ENCODE results near the gene ZNF512B.

The ZNF512B gene

DNA sequence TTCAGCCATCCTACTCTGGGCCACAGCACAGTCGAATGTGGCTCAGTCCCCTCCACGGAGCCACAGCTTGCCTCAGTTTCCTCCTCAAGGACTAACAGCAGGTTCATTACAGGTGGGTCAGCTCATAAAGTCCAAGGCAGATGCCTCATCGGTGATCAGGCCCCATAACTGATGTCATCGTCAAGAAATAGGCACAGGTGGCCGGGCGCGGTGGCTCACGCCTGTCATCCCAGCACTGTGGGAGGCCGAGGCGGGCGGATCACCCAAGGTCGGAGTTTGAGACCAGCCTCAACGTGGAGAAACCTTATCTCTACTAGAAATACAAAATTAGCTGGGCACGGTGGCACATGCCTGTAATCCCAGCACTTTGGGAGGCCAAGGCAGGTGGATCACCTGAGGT lies 17.0 kb downstream of the ZNF512B start:
- Histone ChIP-seq H3K79me2 (ENCODE audit: insufficient read depth, low read length) (no peaks in the 10 kb centered on the region), H3K4me1 (ENCODE audit: insufficient read depth, low read length, severe bottlenecking) (peaks cover 69% of the 10 kb centered on the region), H3F3A (ENCODE audit: insufficient read depth, low read length) (no peaks in the 10 kb centered on the region), H3K4me3 (ENCODE audit: low read depth, low read length, poor library complexity, severe bottlenecking) (no peak overlapping the region), H3K4me2 (ENCODE audit: low read length) (no peak overlapping the region), H3K9me3 (ENCODE audit: low read length) (no peaks in the 10 kb centered on the region), H3K9ac (ENCODE audit: low read length) (no peak overlapping the region), H3K36me3 (ENCODE audit: insufficient read depth, low read length) (no peaks in the 10 kb centered on the region), H3K27me3 (ENCODE audit: insufficient read depth, low read length) (no peaks in the 10 kb centered on the region), H2AFZ (ENCODE audit: low read length) (no peak overlapping the region), H3K27ac (ENCODE audit: low read depth, low read length, poor library complexity, severe bottlenecking) (no peak overlapping the region), H3K9me2 (ENCODE audit: low read depth, low read length) (no peaks in the 10 kb centered on the region), H4K20me1 (ENCODE audit: insufficient read depth, low read length) (no peaks in the 10 kb centered on the region)
- TF ChIP-seq, protein P1, sequence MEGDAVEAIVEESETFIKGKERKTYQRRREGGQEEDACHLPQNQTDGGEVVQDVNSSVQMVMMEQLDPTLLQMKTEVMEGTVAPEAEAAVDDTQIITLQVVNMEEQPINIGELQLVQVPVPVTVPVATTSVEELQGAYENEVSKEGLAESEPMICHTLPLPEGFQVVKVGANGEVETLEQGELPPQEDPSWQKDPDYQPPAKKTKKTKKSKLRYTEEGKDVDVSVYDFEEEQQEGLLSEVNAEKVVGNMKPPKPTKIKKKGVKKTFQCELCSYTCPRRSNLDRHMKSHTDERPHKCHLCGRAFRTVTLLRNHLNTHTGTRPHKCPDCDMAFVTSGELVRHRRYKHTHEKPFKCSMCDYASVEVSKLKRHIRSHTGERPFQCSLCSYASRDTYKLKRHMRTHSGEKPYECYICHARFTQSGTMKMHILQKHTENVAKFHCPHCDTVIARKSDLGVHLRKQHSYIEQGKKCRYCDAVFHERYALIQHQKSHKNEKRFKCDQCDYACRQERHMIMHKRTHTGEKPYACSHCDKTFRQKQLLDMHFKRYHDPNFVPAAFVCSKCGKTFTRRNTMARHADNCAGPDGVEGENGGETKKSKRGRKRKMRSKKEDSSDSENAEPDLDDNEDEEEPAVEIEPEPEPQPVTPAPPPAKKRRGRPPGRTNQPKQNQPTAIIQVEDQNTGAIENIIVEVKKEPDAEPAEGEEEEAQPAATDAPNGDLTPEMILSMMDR (IDR thresholded peaks at IDR 0.05; ENCODE audit: low read length): no peak
- TF ChIP-seq EZH2 (IDR thresholded peaks at IDR 0.05; ENCODE audit: borderline replicate concordance, low read length): no peak

DNA sequence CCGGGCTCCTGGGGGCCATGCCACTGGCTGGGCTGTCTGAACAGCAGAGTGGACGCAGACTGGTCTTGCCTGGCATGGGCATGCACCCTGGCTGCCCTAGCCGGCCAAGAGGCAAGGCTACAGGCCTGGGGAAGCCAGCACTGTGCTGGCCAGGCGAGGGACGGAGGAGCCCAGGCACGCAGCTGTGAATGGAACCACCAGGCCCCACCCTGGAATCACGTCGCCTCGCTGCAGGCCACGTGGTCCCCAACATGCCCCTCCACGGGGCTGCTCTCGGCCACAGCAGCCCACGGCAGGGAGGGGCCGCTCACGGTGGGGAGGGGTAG lies 17.6 kb downstream of the ZNF512B start:
- no peaks in the 10 kb centered on the region for H3K79me2 ChIP-seq (ENCODE audit: insufficient read depth, low read length)
- H3F3A ChIP-seq (ENCODE audit: insufficient read depth, low read length): no peaks in the 10 kb centered on the region
- no peak overlapping the region for H3K9ac ChIP-seq (ENCODE audit: low read length)
- no peaks in the 10 kb centered on the region for H3K9me2 ChIP-seq (ENCODE audit: low read depth, low read length)
- TF ChIP-seq EZH2 (IDR thresholded peaks at IDR 0.05; ENCODE audit: borderline replicate concordance, low read length): no peak
- TF ChIP-seq, protein P1 (IDR thresholded peaks at IDR 0.05; ENCODE audit: low read length): no peak
- H4K20me1 ChIP-seq (ENCODE audit: insufficient read depth, low read length): no peaks in the 10 kb centered on the region
- H3K4me2 ChIP-seq (ENCODE audit: low read length): no peak overlapping the region
- no peak overlapping the region for H2AFZ ChIP-seq (ENCODE audit: low read length)
- H3K9me3 ChIP-seq (ENCODE audit: low read length): no peaks in the 10 kb centered on the region
- no peak overlapping the region for H3K27ac ChIP-seq (ENCODE audit: low read depth, low read length, poor library complexity, severe bottlenecking)
- no peaks in the 10 kb centered on the region for H3K36me3 ChIP-seq (ENCODE audit: insufficient read depth, low read length)
- H3K4me1 ChIP-seq (ENCODE audit: insufficient read depth, low read length, severe bottlenecking): peaks cover 63% of the 10 kb centered on the region
- no peak overlapping the region for H3K4me3 ChIP-seq (ENCODE audit: low read depth, low read length, poor library complexity, severe bottlenecking)
- H3K27me3 ChIP-seq (ENCODE audit: insufficient read depth, low read length): no peaks in the 10 kb centered on the region

DNA sequence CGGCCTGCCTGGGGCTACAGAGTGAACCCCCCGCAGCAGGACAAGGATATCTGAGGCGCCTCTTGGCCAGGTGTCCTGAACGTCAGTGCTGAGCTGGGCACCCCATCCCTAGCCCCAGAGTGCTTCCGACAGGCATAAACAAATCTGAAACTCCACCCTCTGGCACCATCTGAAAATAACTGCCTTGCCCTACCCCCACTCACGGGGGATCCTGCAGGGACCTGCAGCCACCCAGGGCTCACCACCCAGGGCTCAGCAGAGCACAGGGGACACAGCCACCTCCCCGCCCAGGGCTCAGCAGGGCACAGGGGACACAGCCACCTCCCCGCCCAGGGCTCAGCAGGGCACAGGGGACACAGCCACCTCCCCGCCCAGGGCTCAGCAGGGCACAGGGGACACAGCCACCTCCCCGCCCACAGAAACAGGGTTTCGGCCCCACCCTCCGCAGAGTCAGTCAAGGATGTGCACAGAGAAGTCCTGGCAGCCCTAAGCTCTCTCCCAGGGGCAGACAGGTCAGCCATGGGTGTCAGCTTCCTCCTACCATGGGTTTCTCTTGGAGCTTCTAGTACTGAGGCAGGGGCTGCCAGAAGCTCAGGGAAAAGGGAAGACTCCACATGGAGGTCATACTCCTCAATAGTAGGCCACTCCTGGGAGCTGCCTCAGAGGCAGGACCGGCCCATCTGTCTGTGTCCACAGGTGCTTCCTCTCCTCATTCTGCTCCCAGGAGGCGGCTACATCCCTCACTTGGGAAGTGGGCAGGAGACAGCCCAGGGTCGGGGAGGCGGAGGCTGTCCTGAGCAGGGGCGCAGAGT lies 18.1 kb downstream of the ZNF512B start:
- H3K9ac ChIP-seq (ENCODE audit: low read length): no peak overlapping the region
- H3K4me3 ChIP-seq (ENCODE audit: low read depth, low read length, poor library complexity, severe bottlenecking): no peak overlapping the region
- H3K4me1 ChIP-seq (ENCODE audit: insufficient read depth, low read length, severe bottlenecking): peaks cover 57% of the 10 kb centered on the region
- H2AFZ ChIP-seq (ENCODE audit: low read length): no peak overlapping the region
- H3K4me2 ChIP-seq (ENCODE audit: low read length): no peak overlapping the region
- H3K27ac ChIP-seq (ENCODE audit: low read depth, low read length, poor library complexity, severe bottlenecking): no peak overlapping the region
- no peaks in the 10 kb centered on the region for H3K9me3 ChIP-seq (ENCODE audit: low read length)
- H3F3A ChIP-seq (ENCODE audit: insufficient read depth, low read length): no peaks in the 10 kb centered on the region
- no peaks in the 10 kb centered on the region for H3K36me3 ChIP-seq (ENCODE audit: insufficient read depth, low read length)
- no peaks in the 10 kb centered on the region for H3K9me2 ChIP-seq (ENCODE audit: low read depth, low read length)
- H4K20me1 ChIP-seq (ENCODE audit: insufficient read depth, low read length): no peaks in the 10 kb centered on the region
- TF ChIP-seq, protein P1 (IDR thresholded peaks at IDR 0.05; ENCODE audit: low read length): no peak
- TF ChIP-seq EZH2 (IDR thresholded peaks at IDR 0.05; ENCODE audit: borderline replicate concordance, low read length): no peak
- no peaks in the 10 kb centered on the region for H3K27me3 ChIP-seq (ENCODE audit: insufficient read depth, low read length)
- H3K79me2 ChIP-seq (ENCODE audit: insufficient read depth, low read length): no peaks in the 10 kb centered on the region

Data from OCI-LY1 (cell line).